ENCODE results near the gene GSK3A. TPM values are rescaled to one million over a fixed set of nuclear protein-coding genes. Genes with fewer than 3 reads are reported as not detected.

GSK3A gene
- total RNA-seq, 2 donors from 2014 or later, result 23.7 to 26.9 TPM

GRCh38 chr19:42216653-42217519 lies 25.5 kb downstream of the GSK3A start:
- H3K27ac ChIP-seq, result peak overlapping the region; percentile 56 to 89
- ATAC-seq (ENCODE audit: insufficient number of reproducible peaks, low FRiP score, low read depth), result peak; percentile 23
- peaks cover 25 to 50% of the 10 kb centered on the region in 2 donors for H3K4me1 ChIP-seq (ENCODE audit: control insufficient read depth in 1 of 2, low read depth in 2 of 2)
- no peak for TF ChIP-seq CTCF (IDR thresholded peaks at IDR 0.05)
- H3K27me3 ChIP-seq (replicated peaks; ENCODE audit: insufficient read depth), result no peaks in the 10 kb centered on the region
- no peaks in the 10 kb centered on the region for H3K9me3 ChIP-seq
- DNase-seq (ENCODE audit: low spot score), result no peak
- H3K36me3 ChIP-seq, result peaks cover 8% of the 10 kb centered on the region
- peak overlapping the region; percentile 97 for H3K4me3 ChIP-seq

- peaks cover 10% of the 10 kb centered on the region for H3K36me3 ChIP-seq
- H3K4me3 ChIP-seq, result no peak overlapping the region
- no peak for ATAC-seq (ENCODE audit: insufficient number of reproducible peaks, low FRiP score, low read depth)
- no peak overlapping the region for H3K27ac ChIP-seq
- no peaks in the 10 kb centered on the region for H3K9me3 ChIP-seq
- no peak for TF ChIP-seq CTCF (IDR thresholded peaks at IDR 0.05)
- H3K4me1 ChIP-seq (ENCODE audit: control insufficient read depth in 1 of 2, low read depth in 2 of 2), result peaks cover 17 to 36% of the 10 kb centered on the region in 2 donors
- H3K27me3 ChIP-seq (replicated peaks; ENCODE audit: insufficient read depth), result no peaks in the 10 kb centered on the region
- no peak for DNase-seq (ENCODE audit: low spot score)
Measured at GRCh38 chr19:42214810-42215485, 27.5 kb downstream of the GSK3A start.

- Histone ChIP-seq H3K27ac (no peak overlapping the region), H3K4me3 (no peak overlapping the region), H3K27me3 (replicated peaks; ENCODE audit: insufficient read depth) (no peaks in the 10 kb centered on the region), H3K4me1 (ENCODE audit: control insufficient read depth in 1 of 2, low read depth in 2 of 2) (peaks cover 5 to 19% of the 10 kb centered on the region in 2 donors), H3K36me3 (peaks cover 28% of the 10 kb centered on the region), H3K9me3 (no peaks in the 10 kb centered on the region)
- no peak for DNase-seq (ENCODE audit: low spot score)
- no peak for TF ChIP-seq CTCF (IDR thresholded peaks at IDR 0.05)
- ATAC-seq (ENCODE audit: insufficient number of reproducible peaks, low FRiP score, low read depth), result no peak
Measured at GRCh38 chr19:42212886-42213285, 29.5 kb downstream of the GSK3A start.

GRCh38 chr19:42208612-42209011 lies 33.8 kb downstream of the GSK3A start:
- TF ChIP-seq CTCF (IDR thresholded peaks at IDR 0.05), result no peak
- H3K36me3 ChIP-seq, result peaks cover 38% of the 10 kb centered on the region
- H3K27ac ChIP-seq, result no peak overlapping the region
- no peaks in the 10 kb centered on the region for H3K4me1 ChIP-seq (ENCODE audit: control insufficient read depth in 1 of 2, low read depth in 2 of 2)
- ATAC-seq (ENCODE audit: insufficient number of reproducible peaks, low FRiP score, low read depth) (no peak), DNase-seq (ENCODE audit: low spot score) (no peak)
- no peaks in the 10 kb centered on the region for H3K27me3 ChIP-seq (replicated peaks; ENCODE audit: insufficient read depth)
- no peaks in the 10 kb centered on the region for H3K9me3 ChIP-seq
- H3K4me3 ChIP-seq, result no peak overlapping the region

- Histone ChIP-seq H3K36me3 (peaks cover 46% of the 10 kb centered on the region), H3K4me3 (no peak overlapping the region), H3K4me1 (ENCODE audit: control insufficient read depth in 1 of 2, low read depth in 2 of 2) (no peaks in the 10 kb centered on the region), H3K27ac (no peak overlapping the region), H3K9me3 (no peaks in the 10 kb centered on the region), H3K27me3 (replicated peaks; ENCODE audit: insufficient read depth) (no peaks in the 10 kb centered on the region)
- ATAC-seq (ENCODE audit: insufficient number of reproducible peaks, low FRiP score, low read depth) (no peak), DNase-seq (ENCODE audit: low spot score) (no peak)
- no peak for TF ChIP-seq CTCF (IDR thresholded peaks at IDR 0.05)
Measured at GRCh38 chr19:42207767-42208271, 34.6 kb downstream of the GSK3A start.

All from thoracic aorta (tissue), 2 donors.